Stimulated activated naive CD8-positive, alpha-beta T cell treated with anti-CD3 and anti-CD28 coated beads, Interleukin-15, Interleukin-2, amounts not matched to agents 100 ng/mL and 50 ng/mL, for 24 hours (primary cell): ENCODE measurements around the gene TCEAL3.
"Not testable (repeated sequence)": the region's sequence is repeated elsewhere in the genome, so short reads cannot be mapped to it uniquely, and the experiment has no call there.

Source experiments
- H3K27ac Mint-ChIP-seq: one replicate; pipeline ENCODE4 v1.8.0; 2021; ENCODE audit warnings: mild to moderate bottlenecking, mixed read lengths
- H3K27me3 Mint-ChIP-seq: one replicate; pipeline ENCODE4 v1.8.0; 2021; ENCODE audit warnings: mixed read lengths
- H3K36me3 Mint-ChIP-seq: one replicate; pipeline ENCODE4 v1.8.0; 2021; ENCODE audit warnings: low read depth, mixed read lengths
- H3K4me1 Mint-ChIP-seq: one replicate; pipeline ENCODE4 v1.8.0; 2021; ENCODE audit warnings: low read depth, mixed read lengths
- H3K4me3 Mint-ChIP-seq: one replicate; pipeline ENCODE4 v1.8.0; 2021; ENCODE audit warnings: mild to moderate bottlenecking, mixed read lengths
- H3K9me3 Mint-ChIP-seq: one replicate; pipeline ENCODE4 v1.8.0; 2021; ENCODE audit warnings: mixed read lengths

The TCEAL3 gene

GRCh38 chrX:103637604-103638338 lies 30.0 kb downstream of the TCEAL3 start:
- H3K27ac Mint-ChIP-seq: no peak overlapping the region
- H3K9me3 Mint-ChIP-seq: no peaks in the 10 kb centered on the region
- peaks cover 3% of the 10 kb centered on the region for H3K27me3 Mint-ChIP-seq
- no peaks in the 10 kb centered on the region for H3K36me3 Mint-ChIP-seq
- no peak overlapping the region for H3K4me3 Mint-ChIP-seq
- H3K4me1 Mint-ChIP-seq: no peaks in the 10 kb centered on the region

GRCh38 chrX:103638479-103639346 lies 30.9 kb downstream of the TCEAL3 start:
- H3K36me3 Mint-ChIP-seq, H3K9me3 Mint-ChIP-seq, H3K27ac Mint-ChIP-seq, H3K4me1 Mint-ChIP-seq, H3K27me3 Mint-ChIP-seq, H3K4me3 Mint-ChIP-seq: not testable (repeated sequence)

GRCh38 chrX:103640401-103641155 lies 32.8 kb downstream of the TCEAL3 start:
- H3K27ac Mint-ChIP-seq: no peak overlapping the region
- peaks cover 3% of the 10 kb centered on the region for H3K27me3 Mint-ChIP-seq
- H3K4me1 Mint-ChIP-seq: no peaks in the 10 kb centered on the region
- no peaks in the 10 kb centered on the region for H3K36me3 Mint-ChIP-seq
- no peaks in the 10 kb centered on the region for H3K9me3 Mint-ChIP-seq
- H3K4me3 Mint-ChIP-seq: no peak overlapping the region

- no peak overlapping the region for H3K27ac Mint-ChIP-seq
- H3K4me1 Mint-ChIP-seq: no peaks in the 10 kb centered on the region
- no peaks in the 10 kb centered on the region for H3K36me3 Mint-ChIP-seq
- peaks cover 3% of the 10 kb centered on the region for H3K27me3 Mint-ChIP-seq
- H3K9me3 Mint-ChIP-seq: no peaks in the 10 kb centered on the region
- no peak overlapping the region for H3K4me3 Mint-ChIP-seq
Observed at GRCh38 chrX:103644125-103644524, 36.4 kb downstream of the TCEAL3 start.

- no peaks in the 10 kb centered on the region for H3K4me1 Mint-ChIP-seq
- H3K9me3 Mint-ChIP-seq: no peaks in the 10 kb centered on the region
- H3K36me3 Mint-ChIP-seq: no peaks in the 10 kb centered on the region
- H3K27me3 Mint-ChIP-seq: no peaks in the 10 kb centered on the region
- H3K4me3 Mint-ChIP-seq: no peak overlapping the region
- H3K27ac Mint-ChIP-seq: no peak overlapping the region
Observed at GRCh38 chrX:103647630-103648029, 39.9 kb downstream of the TCEAL3 start.

GRCh38 chrX:103651151-103651773 lies 43.5 kb downstream of the TCEAL3 start:
- H3K4me3 Mint-ChIP-seq: no peak overlapping the region
- no peaks in the 10 kb centered on the region for H3K27me3 Mint-ChIP-seq
- H3K9me3 Mint-ChIP-seq: no peaks in the 10 kb centered on the region
- H3K36me3 Mint-ChIP-seq: no peaks in the 10 kb centered on the region
- no peaks in the 10 kb centered on the region for H3K4me1 Mint-ChIP-seq
- no peak overlapping the region for H3K27ac Mint-ChIP-seq

GRCh38 chrX:103655230-103656000 lies 47.7 kb downstream of the TCEAL3 start:
- not testable (repeated sequence) for H3K4me1 Mint-ChIP-seq, H3K4me3 Mint-ChIP-seq, H3K27ac Mint-ChIP-seq, H3K36me3 Mint-ChIP-seq, H3K9me3 Mint-ChIP-seq, H3K27me3 Mint-ChIP-seq

- H3K27ac Mint-ChIP-seq: no peak overlapping the region
- no peaks in the 10 kb centered on the region for H3K27me3 Mint-ChIP-seq
- no peaks in the 10 kb centered on the region for H3K9me3 Mint-ChIP-seq
- H3K4me1 Mint-ChIP-seq: no peaks in the 10 kb centered on the region
- no peaks in the 10 kb centered on the region for H3K36me3 Mint-ChIP-seq
- H3K4me3 Mint-ChIP-seq: no peak overlapping the region
Observed at GRCh38 chrX:103656617-103657016, 48.9 kb downstream of the TCEAL3 start.

- not testable (repeated sequence) for H3K9me3 Mint-ChIP-seq, H3K27ac Mint-ChIP-seq, H3K27me3 Mint-ChIP-seq, H3K36me3 Mint-ChIP-seq, H3K4me3 Mint-ChIP-seq, H3K4me1 Mint-ChIP-seq
Observed at GRCh38 chrX:103657066-103657465, 49.3 kb downstream of the TCEAL3 start.

- Mint-ChIP-seq H3K27me3 (peaks cover 8% of the 10 kb centered on the region), H3K27ac (no peak overlapping the region), H3K4me1 (no peaks in the 10 kb centered on the region), H3K9me3 (no peaks in the 10 kb centered on the region), H3K36me3 (no peaks in the 10 kb centered on the region), H3K4me3 (no peak overlapping the region)
Observed at GRCh38 chrX:103658681-103659433, 51.1 kb downstream of the TCEAL3 start.

GRCh38 chrX:103659460-103659859 lies 51.7 kb downstream of the TCEAL3 start:
- not testable (repeated sequence) for H3K4me3 Mint-ChIP-seq, H3K27ac Mint-ChIP-seq, H3K9me3 Mint-ChIP-seq, H3K4me1 Mint-ChIP-seq, H3K36me3 Mint-ChIP-seq
- peaks cover 12% of the 10 kb centered on the region for H3K27me3 Mint-ChIP-seq
